Putamen (tissue), 1 donor: ENCODE measurements around the gene TMED3.

Source experiments
- DNase-seq: peaks from one replicate; pipeline ENCODE4 v3.0.0-alpha.2; 2016; ENCODE audit warnings: low spot score

Gene TMED3

DNA sequence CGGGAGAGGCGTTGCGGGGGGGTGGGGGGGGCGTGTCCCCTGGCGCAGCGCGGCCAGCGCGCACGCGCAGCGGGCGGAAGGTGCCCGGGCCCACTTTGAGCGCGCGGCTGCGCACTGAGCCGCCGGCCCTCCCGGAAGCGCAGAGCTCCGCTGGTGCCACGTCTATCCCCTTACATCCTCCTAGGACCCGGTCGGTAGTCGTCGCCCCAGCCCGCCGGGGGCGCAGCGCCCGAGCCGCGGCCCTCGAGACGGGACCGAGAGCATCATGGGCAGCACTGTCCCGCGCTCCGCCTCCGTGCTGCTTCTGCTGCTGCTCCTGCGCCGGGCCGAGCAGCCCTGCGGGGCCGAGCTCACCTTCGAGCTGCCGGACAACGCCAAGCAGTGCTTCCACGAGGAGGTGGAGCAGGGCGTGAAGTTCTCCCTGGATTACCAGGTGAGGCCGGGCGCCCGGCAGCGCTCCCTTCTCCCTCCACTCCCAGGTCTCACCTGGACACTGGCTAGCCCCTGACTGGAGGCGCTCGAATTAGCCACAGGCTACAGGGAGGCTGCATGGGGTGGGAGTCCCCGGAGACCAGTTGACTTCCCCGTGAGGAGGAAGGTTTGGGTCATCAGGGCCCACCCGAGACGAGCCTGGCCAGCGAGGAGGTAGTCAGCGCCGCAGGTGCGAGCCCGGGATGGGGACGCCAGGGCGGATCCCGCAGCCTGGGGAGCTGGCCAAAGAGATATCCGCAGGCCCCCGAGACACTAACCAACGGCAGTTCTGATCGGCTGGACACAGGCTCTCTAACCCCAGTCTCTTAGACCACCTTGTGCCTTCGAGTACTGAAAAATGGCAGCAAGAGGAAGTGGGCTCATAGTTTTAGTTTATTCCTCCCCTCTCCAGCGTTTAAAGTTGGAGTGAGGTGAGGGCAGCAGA is at the start of gene TMED3:
Gene TMED3, plus strand, starts transcription at position 128 of the 916 bp plus-strand sequence. Its CDS starts 138 bp downstream, at position 266.
- DNase-seq: peak; percentile 73

DNA sequence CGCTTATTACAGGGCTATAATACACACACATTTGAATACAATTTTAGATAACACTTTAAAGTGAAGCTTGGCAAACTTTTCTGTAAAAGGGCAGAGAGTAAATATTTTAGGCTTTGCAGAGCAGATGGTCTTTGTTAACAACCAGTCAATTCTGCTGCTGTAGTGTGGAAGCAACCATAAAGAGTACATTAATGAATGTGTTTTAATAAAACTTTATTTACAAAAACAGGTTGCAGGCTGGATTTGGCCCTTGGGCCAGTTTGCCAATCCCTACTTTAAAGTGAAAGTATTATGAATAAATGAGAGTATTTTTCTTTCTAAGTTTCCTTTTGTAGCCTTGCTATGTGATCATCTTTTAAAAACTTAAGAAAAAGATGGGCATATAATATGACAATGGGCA is 49.1 kb upstream of the TMED3 start:
- no peak for DNase-seq

DNA sequence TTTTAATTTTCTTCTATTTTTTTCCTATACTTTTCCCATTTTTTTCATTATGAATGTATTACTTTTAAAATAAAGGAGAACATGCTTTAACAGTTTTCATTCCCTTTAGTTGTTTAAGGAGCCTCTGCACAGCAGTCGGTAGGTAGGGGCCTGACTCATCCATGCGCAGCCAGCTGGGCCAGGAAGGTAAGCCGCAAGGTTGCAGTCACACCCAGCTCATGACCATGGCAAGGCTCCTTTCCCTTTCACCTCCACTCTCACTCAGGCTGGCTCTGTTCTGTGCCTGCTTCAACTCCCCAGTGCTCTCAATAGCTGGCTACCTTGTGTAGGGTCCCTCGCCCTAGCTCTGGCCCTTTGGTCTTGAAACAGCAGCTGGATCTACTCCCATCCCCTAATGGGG is 45.7 kb upstream of the TMED3 start:
- DNase-seq: no peak

DNA sequence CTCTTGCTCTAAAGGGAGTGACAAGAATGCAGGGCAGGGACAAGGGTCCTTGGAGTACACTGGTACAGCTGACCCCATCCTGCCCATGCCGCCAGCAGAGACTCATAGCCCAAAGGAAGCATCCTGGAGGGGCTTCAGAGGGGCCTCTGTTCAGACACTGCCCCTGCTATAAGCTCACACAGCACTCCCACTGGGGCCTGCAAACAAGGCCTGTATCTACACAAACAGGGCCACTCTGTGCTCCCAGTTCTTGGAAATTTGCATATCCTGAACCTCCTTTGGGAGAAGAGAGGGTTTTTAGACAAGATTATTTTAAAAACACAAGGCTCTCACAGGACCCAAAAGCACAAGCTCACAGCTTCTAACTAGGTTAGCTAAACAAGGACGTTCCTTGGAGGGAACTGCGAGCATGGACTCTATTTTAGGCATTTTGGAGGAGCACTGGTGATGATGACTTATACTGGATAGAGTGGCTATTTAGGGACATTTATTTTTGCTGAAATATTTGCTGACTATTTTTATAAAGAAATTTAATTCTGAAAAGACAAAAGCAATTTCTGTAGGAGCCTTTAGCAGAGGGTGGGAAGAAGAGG is 44.8 kb upstream of the TMED3 start:
- no peak for DNase-seq

DNA sequence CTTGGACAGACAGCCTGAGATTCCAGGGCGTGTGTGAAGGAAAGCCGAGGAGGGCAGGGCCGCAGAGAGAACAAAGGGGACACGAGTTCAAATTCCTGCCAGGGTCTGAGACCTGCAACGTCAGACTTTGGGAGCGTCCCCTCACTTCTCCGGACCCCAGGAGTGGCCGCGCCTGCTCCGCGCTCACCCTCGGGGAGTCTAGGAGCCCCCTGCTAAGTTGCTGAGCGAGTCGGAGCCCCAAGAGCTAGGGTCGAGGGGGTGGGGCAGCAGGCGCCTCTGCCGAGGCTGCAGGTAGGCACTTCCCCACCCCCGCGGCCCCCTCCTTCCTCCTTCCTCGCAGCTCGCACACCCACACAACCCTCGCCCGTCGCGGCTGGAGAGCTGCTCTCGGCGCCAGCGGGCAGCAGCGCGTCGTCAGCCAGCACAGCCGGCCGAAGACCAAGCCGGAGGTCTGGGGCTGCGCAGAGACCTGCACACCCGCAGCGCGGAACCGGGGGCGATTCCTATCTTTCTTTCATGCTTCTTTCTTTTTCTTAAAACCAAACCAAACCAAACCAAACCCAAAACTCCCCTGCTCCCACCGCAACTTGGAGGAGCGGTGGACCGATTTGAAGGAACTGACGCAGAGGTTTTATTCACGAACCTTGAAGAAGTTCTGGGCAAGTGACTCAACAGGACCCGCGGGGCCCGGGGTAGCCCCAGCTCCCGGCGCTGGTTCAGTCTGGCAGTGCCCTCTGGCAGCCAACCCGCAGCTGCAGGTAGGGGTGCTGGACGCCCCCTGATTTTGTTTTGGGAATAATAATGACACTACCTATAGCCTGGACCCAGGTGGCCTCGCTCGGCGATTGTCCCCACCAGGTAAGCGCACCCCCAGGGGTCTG is 28.3 kb upstream of the TMED3 start, which contains the start of gene ANKRD34C:
Gene ANKRD34C, plus strand, starts transcription at position 352 of the 881 bp plus-strand sequence. CDS start 10,563 bp downstream, outside the sequence.
- no peak for DNase-seq

DNA sequence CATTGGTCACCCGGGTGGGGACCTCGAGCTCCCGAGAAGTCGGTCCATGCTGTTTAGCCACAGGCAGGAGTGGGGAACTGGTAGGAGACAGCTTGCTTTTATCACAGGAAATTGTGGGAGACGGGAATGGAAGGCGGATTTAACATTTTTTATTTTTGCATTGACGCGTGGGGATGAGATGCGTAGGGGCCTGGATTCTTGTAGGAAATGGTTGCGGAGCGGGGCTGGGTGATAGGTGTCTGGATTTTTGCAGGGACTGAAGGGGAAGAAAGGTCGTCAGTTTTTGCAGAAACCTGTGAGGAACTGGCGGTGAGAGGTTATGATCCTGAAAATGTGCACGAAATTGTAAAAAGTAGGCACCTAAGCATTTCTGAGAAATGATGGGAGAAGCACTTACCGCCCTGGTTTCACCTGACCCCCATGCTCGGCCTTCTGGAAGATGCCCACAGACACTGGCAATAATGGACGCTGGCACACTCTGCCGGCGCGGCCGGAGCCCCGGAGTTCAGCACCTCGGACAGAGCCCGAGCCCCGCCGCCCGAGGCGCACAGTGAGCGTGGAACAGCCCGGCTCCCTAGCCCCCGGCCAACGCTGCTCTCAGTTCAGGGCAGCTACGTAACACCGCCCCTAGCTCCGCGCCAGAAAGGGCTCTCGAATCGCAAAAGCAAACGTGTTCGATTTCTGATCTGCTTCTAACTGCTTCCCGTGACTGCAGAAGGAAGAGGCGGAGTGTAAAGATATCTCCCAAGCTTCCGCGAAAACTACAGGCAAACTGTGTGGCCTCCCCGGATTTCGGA is 27.5 kb upstream of the TMED3 start:
- DNase-seq: peak; percentile 53

DNA sequence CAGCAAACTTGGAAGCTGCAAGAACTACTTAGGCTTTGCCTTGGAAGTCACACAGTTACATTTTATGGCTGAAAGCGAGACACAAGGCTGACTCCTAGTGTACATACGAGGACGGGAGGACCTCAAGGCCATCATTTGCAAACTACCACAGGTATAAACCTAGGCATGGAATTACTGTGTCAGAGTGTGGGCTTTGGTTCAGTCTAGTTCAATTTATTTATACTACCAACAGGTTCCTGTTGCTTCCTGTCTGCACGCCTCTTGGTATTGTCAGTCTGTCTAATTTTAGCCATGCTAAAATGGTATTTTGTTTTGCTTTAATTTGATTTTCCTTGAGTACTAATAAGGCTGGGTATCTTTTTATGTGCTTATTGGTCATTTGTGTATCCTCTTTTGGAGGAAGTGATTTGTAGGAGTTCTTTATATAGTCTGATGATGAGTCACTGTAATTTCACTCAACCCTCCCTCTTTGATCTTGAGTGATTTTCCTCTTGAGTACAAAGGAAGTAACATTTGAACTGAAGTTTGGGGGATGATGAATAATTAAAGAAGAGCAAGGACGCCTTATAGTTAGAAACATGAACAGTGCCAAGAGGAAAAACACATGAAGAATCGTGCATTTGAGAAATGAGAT is 20.2 kb upstream of the TMED3 start:
- no peak for DNase-seq

DNA sequence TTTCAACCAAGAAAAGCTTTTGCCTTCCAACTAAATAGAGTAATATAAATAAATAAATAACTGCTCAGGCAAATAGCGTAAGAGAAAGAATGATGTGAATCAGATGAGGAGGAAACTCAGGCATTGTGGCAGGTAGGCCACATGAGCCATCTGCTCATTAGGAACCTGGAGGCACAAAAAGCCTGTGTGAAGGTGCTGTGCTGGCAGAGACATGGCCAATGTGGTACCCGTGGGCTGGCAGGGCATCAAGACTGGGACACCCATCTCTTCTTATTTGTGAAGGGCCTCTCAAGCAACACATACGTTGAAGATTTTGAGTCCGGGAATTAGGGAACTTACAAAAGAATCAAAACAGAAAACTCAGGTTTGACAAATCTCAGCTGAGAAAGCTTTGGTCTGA is 18.9 kb upstream of the TMED3 start:
- no peak for DNase-seq

DNA sequence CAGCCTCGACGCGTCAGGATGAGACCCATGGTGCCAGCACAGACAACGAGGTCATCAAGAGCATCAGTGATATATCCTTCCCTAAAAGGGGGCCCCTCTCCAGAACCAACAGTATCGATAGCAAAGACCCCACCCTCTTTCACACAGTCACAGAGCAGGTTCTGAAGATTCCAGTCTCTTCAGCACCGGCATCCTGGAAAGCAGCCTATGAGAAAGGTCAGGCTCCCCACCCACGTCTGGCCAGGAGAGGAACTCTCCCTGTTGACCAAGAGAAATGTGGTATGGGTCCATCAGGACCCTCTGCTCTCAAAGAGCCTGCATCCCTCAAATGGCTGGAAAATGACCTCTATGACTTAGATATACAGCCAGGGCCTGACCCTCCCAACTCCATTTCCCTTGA is 16.8 kb upstream of the TMED3 start:
- no peak for DNase-seq

DNA sequence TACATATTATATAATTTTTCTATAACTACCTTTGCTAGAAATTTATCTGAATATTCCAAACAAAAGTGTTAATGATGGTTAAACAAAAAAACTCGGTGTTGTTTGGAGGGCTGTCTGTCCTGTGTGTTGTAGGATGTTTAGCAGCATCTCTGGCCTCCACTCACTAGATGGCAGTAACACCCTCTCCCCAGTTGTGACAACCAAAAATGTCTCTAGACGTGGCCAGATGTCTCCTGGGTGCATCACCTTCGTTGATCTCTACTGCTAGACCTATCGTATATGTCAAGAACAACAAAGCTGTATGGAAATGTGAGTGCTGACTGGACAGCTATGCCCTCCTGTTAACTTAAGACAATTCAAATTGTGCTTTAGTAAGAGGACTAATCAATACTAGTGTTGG is 14.3 kb upstream of the TMED3 start:
- no peak for DNase-seq

DNA sequence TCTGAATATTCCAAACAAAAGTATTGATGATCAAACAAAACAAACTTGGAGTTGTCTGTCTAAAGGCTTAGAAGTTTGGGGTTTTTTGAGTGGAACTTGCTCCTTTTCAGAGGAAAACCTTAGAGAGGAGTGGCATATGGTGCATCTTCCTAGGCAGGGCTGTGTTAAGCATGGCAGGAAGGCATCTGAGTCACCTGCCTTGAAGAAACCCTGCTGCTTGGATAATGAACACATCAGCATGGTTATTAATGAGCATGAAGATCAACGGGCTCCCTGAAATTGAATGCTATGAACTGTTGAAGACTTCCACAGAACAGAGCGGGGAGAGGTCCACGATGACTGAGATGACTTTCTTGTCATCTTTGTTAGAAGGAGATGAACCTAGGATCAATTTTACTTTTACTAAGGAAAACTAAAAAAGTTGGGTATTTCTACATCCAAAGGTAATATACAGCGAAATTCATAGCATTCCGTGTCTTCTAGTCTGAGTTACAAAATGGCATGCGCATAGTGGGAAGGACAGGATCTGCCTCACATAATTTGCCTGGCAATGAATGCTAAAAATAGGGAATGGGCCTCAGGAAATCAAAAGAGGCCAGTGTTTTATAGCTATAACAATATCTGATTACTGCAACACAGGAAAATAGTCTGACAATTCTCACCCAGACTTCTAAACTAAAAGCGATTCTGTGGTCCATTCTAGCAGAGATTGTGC is 11.6 kb upstream of the TMED3 start:
- DNase-seq: no peak

DNA sequence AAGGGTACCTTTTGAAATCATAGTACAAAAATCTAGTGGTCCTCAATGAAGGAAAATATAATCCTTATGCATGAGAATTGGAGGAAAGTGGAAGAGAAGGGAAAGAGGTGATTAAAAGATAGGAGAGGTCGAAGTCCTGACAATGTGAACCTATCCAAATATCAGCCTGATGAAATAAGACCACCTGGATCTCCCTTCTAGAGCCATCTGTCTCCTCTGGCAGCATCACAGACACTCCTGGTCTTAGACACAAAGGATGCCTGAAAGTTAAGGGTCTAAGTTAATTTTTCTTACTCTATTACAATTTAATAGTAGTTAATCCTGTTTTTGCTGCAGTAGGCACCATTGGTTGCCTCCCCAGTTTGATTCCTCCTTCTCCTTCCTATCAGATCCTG is 11.1 kb upstream of the TMED3 start:
- DNase-seq: no peak

DNA sequence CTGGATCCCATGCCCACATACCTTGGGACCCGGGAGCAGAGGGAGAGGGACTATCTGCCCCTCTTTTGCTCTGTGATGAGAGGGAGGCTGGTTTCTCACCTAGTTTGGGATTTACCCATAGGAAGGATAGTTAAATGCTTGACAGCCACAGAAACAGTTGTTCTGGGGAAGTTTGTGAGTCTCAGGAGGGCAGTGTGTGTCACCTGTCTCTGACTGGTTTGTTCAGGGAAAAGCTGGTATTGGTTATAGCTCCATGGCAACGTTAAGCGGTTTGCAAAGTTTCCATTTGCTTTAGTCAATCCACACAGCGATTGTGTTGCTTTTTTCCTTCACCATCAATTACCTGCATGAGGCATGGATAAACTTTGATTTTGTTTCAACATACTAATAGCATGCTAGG is 3.7 kb upstream of the TMED3 start:
- no peak for DNase-seq

DNA sequence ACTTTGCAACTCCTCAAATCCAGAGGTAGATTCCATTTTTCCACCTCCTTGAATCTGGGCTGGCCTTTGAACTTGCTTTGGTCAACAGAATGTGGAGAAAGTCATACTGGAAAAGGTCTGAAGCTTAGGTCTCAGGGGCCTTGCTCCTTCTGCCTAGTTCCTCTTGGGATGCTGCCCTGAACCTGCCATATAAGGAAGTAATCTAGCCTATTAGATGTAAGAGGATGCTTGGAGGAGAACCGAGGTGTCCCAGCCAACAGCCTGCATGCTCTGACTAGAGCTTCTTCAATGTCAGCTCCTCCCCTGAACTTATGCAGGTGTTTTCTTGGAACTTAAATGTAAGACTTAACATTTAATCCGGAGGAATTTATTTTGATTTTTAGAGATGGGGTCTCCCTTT is 2.0 kb upstream of the TMED3 start:
- DNase-seq: no peak

DNA sequence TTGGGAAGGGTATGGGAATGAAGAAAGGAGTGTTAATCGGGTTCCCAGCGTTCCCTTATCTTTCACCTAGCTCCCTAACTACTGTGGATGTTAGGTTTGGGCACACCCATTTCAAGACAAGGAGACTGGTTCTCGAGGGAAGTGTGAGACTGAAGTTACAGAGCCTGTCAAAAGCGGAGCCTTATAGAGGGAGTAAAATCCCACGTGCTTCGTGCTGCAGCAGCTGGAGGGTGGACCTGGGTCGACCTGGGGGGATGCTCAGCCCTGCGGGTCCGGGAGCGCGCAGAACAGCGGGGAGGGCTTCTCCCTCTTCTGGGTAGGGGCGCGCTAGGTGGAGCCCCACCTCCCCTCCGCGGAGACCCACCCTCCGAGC is 314 bp upstream of the TMED3 start:
- peak; percentile 24 for DNase-seq

DNA sequence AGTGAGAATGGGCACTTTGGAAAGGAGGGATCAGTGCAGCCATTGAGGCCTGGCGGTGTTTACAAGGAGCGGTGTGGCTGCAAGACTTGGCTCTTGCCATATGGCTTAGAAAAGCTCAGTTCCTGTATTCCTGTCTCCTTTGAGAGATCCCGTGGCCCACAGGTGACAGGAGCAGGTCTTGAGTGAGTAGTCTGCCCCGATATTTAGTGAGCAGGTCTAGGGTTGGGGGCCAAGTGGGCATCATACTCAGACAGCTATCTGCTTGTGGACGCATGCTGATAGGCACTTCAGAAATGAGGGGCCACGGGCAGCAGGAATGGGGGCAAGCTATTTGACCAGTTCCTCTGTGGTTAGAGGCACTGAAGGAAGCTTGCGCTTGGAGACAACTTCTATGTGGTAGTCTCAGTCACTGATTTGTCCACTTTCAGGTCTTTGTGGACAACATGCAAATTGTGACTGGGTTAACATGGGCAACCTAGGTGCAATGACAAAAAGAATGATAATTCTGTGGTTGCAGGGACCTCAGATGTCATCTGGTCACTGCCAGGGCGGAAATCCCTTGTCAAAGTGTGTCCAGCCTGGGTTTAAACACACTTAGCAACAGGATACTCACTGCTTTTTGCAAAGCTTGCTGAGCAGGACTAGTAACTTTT is 1.1 kb downstream of the TMED3 start:
- DNase-seq: no peak

DNA sequence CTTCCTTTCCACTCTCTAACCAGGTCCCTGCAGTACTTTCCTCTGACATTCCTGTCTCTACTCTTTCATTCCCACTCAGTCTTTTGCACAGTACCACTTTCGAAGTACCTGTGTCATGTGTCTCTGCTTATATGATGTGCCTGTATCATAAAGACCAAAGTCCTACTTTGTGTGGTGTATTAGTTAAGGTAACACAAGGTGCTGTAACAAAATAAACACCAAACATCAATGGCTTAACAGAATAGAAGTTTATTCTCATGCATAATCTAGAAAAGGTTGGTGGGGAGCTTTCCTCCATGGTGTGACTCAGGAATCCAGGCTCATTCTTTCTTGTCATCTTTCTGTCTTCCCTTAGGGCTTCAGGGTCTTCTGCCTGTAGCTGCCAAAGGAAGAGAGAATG is 3.3 kb downstream of the TMED3 start:
- DNase-seq: no peak

DNA sequence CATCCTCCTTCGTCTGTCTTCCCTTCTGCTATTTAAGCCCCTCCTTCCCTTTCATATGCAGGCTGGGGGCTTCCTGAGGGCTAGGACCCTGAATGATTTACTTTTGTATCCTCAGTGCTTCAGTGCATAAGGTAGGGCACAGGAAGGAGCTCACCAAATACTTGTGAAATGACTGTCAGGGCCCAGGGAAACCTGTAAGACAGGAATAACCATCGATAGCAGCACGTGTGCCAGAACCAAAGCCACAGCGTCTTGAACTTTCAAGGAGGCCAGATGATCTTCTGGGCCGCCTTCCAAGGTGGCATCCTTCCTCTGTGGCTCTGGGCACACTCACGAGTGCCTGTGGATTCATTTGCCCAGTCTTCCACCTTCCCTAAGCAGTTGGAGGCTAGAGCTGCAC is 3.9 kb downstream of the TMED3 start:
- no peak for DNase-seq

DNA sequence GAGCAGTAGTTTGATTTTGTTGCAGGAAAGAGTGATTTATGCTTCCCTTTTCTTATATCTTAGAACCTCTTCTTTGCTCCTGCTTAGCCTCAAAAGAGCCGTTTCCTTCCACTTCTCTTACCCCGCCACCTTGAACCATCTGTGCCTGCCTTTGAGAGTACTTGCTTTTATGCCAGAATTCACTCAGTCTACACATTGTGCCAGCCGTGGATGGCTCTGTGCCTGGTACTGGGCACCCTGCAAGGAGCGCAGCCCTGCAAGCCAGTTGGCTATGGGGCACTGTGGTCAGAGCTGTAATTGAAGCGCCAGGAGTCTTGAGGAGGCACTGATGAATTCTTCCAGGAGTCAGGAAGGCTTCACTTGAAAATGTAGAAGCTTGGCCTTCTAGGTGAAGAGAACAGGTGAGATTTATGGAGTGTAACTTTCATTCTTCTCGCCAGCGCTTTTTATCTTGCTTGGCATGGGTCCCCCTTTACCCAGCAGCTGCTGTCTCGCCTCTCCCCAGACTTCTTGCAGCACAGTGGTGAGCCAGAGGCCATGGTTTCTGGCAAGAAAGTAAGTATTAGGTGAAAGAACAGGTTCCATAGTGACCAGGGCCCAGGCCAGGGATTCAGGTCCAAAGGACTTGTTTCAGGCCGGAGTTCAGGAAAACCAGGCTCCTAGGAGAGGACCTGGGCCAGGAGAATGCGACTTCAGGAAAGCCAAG is 4.9 kb downstream of the TMED3 start:
- DNase-seq: peak; percentile 44
